A673 (cell line): ENCODE results near the gene KLK4. TPM values are rescaled to one million over a fixed set of nuclear protein-coding genes. Genes with fewer than 3 reads are reported as not detected.

Source experiments
- BruUV-seq: library from RNA; stranded (reverse); fragments of 400-500 nt; replicated peaks from 2 replicates; lab custom pipeline; 2021; lab: Mats Ljungman, UMichigan
- CTCF ChIA-PET: fragments of 300-600 bp; sonication (Branson Sonifier 250); formaldehyde crosslinking; loops from one replicate; lab custom pipeline; 2022; ENCODE audit warnings: antibody characterized with exemption; lab: Charles Lee
- POLR2A ChIA-PET: fragments of 300-600 bp; sonication (Branson Sonifier 250); formaldehyde crosslinking; loops from one replicate; lab custom pipeline; 2022; ENCODE audit warnings: antibody characterized with exemption; ENCODE audit not compliant: low non-redundant PET; lab: Charles Lee
- DNase-seq: peaks from one replicate; pipeline ENCODE4 v3.0.0-alpha.2; 2015; ENCODE audit warnings: low spot score
- H3K27ac ChIP-seq: fragments of 200-600 bp; sonication (generic); 2 replicates; pipeline ENCODE4 v1.5.1; 2016; ENCODE audit warnings: mixed run types, low read depth, mild to moderate bottlenecking, mixed read lengths, antibody characterized with exemption, low read length; ENCODE audit not compliant: poor library complexity, severe bottlenecking
- H3K27me3 ChIP-seq: fragments of 200-600 bp; sonication (generic); replicated peaks from 2 replicates; pipeline ENCODE4 v1.6.1; 2017; ENCODE audit warnings: mixed run types, low read depth, mild to moderate bottlenecking, mixed read lengths, antibody characterized with exemption, low read length; ENCODE audit not compliant: insufficient read depth, poor library complexity
- H3K36me3 ChIP-seq: fragments of 200-600 bp; sonication (generic); 2 replicates; pipeline ENCODE4 v1.6.1; 2016; ENCODE audit warnings: mixed run types, mild to moderate bottlenecking, mixed read lengths, antibody characterized with exemption, low read length; ENCODE audit not compliant: insufficient read depth, poor library complexity, severe bottlenecking
- H3K4me1 ChIP-seq: fragments of 200-600 bp; sonication (generic); 2 replicates; pipeline ENCODE4 v1.6.1; 2017; ENCODE audit warnings: mixed run types, mild to moderate bottlenecking, mixed read lengths, antibody characterized with exemption, low read length; ENCODE audit not compliant: insufficient read depth, poor library complexity, severe bottlenecking
- H3K4me3 ChIP-seq: fragments of 200-600 bp; sonication (generic); 2 replicates; pipeline ENCODE4 v1.5.1; 2016; ENCODE audit warnings: low read depth, mixed run types, mild to moderate bottlenecking, mixed read lengths, low read length; ENCODE audit not compliant: poor library complexity, severe bottlenecking
- H3K9me3 ChIP-seq: fragments of 200-600 bp; sonication (generic); 2 replicates; pipeline ENCODE4 v1.6.1; 2016; ENCODE audit warnings: mixed run types, low read depth, mild to moderate bottlenecking, mixed read lengths, antibody characterized with exemption, low read length; ENCODE audit not compliant: poor library complexity, severe bottlenecking
- EZH2 ChIP-seq: fragments of 200-600 bp; sonication (generic); IDR thresholded peaks from 2 replicates; pipeline ENCODE4 v1.6.1; 2017; ENCODE audit warnings: borderline replicate concordance, low read depth, mild to moderate bottlenecking, mixed read lengths, antibody characterized with exemption, low read length; ENCODE audit not compliant: poor library complexity, severe bottlenecking
- intact Hi-C: fragments of 100-400 bp; cut with micrococcal nuclease; formaldehyde crosslinking; loops from one replicate; pipeline ENCODE4 v1.10.0; 2022; ENCODE audit not compliant: unreplicated experiment
- total RNA-seq: library from RNA; stranded (reverse); gene quantifications from 2 replicates; pipeline ENCODE4 v1.2.3, GENCODE V29; 2021
- TF ChIP-seq, protein P1 (sequence below): fragments of 300-800, 200-600 bp; sonication (generic); conservative IDR thresholded peaks from 2 replicates; pipeline ENCODE4 v1.5.1; 2017; ENCODE audit warnings: low read depth, mild to moderate bottlenecking, antibody characterized with exemption, low read length, moderate library complexity, mixed read lengths

KLK4 gene
- total RNA-seq, 1 experiment from 2014 or later: not detected

DNA sequence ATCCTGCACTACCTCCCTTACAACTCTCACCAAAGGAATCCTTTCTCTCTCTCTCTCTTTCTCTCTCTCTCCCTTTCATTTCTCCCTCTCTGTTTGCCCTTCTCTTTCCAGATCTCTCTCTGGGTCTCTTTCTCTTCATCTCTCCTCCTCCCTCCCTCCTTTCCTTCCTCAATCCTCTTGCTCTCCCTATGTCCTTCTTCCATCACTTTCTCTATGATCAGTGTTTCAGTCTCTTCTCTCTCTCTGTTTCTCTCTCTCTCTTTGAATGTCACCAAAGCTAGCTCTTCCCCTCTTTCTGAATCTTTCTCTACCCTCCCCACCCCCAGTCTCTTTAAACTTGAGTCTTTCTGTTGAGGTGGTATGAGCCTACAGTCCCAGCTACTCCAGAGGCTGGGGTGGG lies 19.8 kb upstream of the KLK4 start:
- H3K4me1 ChIP-seq: no peaks in the 10 kb centered on the region
- H3K27me3 ChIP-seq: peaks cover 3% of the 10 kb centered on the region
- no peak overlapping the region for H3K27ac ChIP-seq
- TF ChIP-seq, protein P1, sequence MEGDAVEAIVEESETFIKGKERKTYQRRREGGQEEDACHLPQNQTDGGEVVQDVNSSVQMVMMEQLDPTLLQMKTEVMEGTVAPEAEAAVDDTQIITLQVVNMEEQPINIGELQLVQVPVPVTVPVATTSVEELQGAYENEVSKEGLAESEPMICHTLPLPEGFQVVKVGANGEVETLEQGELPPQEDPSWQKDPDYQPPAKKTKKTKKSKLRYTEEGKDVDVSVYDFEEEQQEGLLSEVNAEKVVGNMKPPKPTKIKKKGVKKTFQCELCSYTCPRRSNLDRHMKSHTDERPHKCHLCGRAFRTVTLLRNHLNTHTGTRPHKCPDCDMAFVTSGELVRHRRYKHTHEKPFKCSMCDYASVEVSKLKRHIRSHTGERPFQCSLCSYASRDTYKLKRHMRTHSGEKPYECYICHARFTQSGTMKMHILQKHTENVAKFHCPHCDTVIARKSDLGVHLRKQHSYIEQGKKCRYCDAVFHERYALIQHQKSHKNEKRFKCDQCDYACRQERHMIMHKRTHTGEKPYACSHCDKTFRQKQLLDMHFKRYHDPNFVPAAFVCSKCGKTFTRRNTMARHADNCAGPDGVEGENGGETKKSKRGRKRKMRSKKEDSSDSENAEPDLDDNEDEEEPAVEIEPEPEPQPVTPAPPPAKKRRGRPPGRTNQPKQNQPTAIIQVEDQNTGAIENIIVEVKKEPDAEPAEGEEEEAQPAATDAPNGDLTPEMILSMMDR: no peak
- no peak for TF ChIP-seq EZH2
- ChIA-PET CTCF (interaction anchor here (0.7 to 0.9 kb wide), 2 partner anchors 59 to 162 kb away, joined by 3 to 6 read pairs; no protein-coding TSS in a partner anchor), POLR2A (no interaction called here)
- H3K36me3 ChIP-seq: no peaks in the 10 kb centered on the region
- no peaks in the 10 kb centered on the region for H3K9me3 ChIP-seq
- intact Hi-C loops: loop anchor here (2.0 kb wide), 1 partner anchor 86 kb away; no protein-coding TSS in a partner anchor
- no peak overlapping the region for H3K4me3 ChIP-seq
- BruUV-seq: no TSS peak
- no peak for DNase-seq

DNA sequence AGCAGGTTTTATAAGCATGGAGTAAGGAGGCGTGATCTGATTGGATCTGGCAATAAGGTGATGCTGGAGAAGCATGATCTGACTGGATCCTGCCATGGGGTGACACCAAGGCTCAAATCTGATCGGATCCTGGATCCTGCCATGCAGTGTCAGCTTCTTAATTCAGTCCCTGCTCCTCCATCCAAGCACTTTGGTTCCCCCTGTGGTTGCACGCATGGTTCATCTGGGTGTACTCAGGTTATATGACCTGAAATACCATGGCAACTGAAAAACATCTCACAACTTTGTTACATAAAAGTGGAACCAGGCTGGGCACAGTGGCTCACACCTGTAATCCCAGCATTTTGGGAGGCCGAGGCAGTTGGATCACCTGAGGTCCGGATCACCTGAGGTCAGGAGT lies 17.6 kb upstream of the KLK4 start:
- CTCF ChIA-PET: interaction anchor here (0.6 to 2.0 kb wide), 2 partner anchors 88 to 101 kb away, joined by 4 to 7 read pairs; no protein-coding TSS in a partner anchor
- intact Hi-C loops: loop anchor here (10.0 kb wide), 2 partner anchors 166 to 574 kb away; no protein-coding TSS in a partner anchor

DNA sequence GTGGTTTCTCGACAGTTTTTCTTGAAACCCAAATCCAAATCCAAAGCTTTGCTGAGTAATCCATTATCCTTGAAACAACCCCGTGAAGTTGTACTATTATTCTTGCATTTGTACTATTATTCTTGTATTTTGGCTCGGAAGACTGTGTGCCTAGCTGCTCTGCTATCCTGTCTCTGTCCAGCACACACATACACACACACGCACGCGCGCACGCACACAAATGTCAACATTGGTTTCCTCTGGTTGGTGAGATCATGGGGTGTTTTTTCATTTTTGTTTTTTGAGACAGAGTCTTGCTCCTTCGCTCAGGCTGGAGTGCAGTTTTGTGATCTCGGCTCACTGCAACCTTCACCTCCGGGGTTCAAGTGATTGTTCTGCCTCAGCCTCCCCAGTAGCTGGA lies 14.9 kb upstream of the KLK4 start:
- Histone ChIP-seq H3K27me3 (peaks cover 2% of the 10 kb centered on the region), H3K4me1 (peaks cover 10% of the 10 kb centered on the region), H3K4me3 (no peak overlapping the region), H3K9me3 (no peaks in the 10 kb centered on the region), H3K27ac (no peak overlapping the region), H3K36me3 (no peaks in the 10 kb centered on the region)
- no TSS peak for BruUV-seq
- no peak for DNase-seq
- no peak for TF ChIP-seq EZH2
- TF ChIP-seq, protein P1: no peak
- intact Hi-C loops: loop anchor here (10.0 kb wide), 2 partner anchors 169 to 571 kb away; no protein-coding TSS in a partner anchor
- CTCF ChIA-PET: no interaction called here
- POLR2A ChIA-PET: no interaction called here

More for the DNA sequence above, 17.6 kb upstream of the KLK4 start:
- no peak for DNase-seq
- POLR2A ChIA-PET: no interaction called here
- no peaks in the 10 kb centered on the region for H3K4me1 ChIP-seq
- TF ChIP-seq, protein P1: no peak
- no peak for TF ChIP-seq EZH2
- H3K9me3 ChIP-seq: no peaks in the 10 kb centered on the region
- BruUV-seq: no TSS peak
- H3K27me3 ChIP-seq: peaks cover 3% of the 10 kb centered on the region
- H3K4me3 ChIP-seq: no peak overlapping the region
- no peaks in the 10 kb centered on the region for H3K36me3 ChIP-seq
- H3K27ac ChIP-seq: no peak overlapping the region
